Measurements from ENCODE around the gene LGALSL. TPM values are rescaled to one million over a fixed set of nuclear protein-coding genes. Genes with fewer than 3 reads are reported as not detected.

Gene LGALSL
- total RNA-seq, 2 donors from 2014 or later, result 26.4 to 34.8 TPM

DNA sequence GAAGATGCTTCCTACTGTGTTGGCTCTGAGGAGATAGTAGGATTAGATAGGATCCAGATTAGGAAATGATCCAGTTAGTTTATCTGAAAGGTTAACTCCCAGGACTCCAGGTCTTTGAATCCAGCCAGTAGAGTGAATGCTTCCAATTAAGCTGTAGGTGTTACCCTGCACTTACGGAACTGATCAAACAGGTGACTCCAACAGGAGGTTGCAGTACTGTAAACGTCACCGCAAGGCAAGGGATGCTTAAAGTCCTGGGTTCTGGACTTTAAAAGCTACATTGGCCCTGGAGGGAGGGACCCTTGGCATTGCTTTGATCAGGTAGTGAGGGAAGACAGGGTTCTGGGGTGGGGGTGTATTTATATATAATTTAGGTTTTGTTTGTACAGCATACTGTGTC, 5.6 kb downstream of the LGALSL start:
- intact Hi-C loops (cut with DNase I), result no loop called here
- no peaks in the 10 kb centered on the region for H3K36me3 ChIP-seq
- DNase-seq, result no peak
- no peak overlapping the region for H3K9ac ChIP-seq (ENCODE audit: low read depth in 2 of 2, low read length in 2 of 2)
- H3K4me3 ChIP-seq, result no peak overlapping the region
- H3K27ac ChIP-seq, result no peak overlapping the region
- H3K27me3 ChIP-seq, result no peaks in the 10 kb centered on the region
- TF ChIP-seq, protein P1, sequence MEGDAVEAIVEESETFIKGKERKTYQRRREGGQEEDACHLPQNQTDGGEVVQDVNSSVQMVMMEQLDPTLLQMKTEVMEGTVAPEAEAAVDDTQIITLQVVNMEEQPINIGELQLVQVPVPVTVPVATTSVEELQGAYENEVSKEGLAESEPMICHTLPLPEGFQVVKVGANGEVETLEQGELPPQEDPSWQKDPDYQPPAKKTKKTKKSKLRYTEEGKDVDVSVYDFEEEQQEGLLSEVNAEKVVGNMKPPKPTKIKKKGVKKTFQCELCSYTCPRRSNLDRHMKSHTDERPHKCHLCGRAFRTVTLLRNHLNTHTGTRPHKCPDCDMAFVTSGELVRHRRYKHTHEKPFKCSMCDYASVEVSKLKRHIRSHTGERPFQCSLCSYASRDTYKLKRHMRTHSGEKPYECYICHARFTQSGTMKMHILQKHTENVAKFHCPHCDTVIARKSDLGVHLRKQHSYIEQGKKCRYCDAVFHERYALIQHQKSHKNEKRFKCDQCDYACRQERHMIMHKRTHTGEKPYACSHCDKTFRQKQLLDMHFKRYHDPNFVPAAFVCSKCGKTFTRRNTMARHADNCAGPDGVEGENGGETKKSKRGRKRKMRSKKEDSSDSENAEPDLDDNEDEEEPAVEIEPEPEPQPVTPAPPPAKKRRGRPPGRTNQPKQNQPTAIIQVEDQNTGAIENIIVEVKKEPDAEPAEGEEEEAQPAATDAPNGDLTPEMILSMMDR (IDR thresholded peaks at IDR 0.05), result no peak
- peaks cover 6% of the 10 kb centered on the region for H3K4me1 ChIP-seq
- H3K9me3 ChIP-seq, result no peaks in the 10 kb centered on the region

DNA sequence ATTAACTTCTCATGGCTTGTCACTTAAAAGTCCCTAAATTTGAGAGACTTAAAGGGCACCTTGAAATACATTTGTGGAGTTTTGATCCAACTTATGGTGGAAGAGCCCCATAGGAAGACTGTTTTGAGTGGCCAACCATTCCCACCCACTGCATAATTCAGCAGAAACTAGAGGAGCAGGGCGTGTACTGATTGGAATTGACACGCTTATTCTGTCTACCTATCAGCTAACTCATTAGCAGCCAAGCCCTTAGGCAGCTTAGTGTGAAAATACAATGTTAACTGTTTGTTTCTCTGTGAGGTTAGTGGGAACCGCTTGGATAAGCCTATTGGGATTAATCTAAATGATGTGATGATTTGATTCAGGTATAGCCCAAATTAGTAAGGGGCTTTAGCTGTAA, 6.4 kb downstream of the LGALSL start:
- H3K27me3 ChIP-seq, result no peaks in the 10 kb centered on the region
- H3K36me3 ChIP-seq, result no peaks in the 10 kb centered on the region
- no peak overlapping the region for H3K9ac ChIP-seq (ENCODE audit: low read depth in 2 of 2, low read length in 2 of 2)
- no peak for DNase-seq
- intact Hi-C loops (cut with DNase I), result no loop called here
- H3K4me3 ChIP-seq, result no peak overlapping the region
- peaks cover 3% of the 10 kb centered on the region for H3K4me1 ChIP-seq
- no peaks in the 10 kb centered on the region for H3K9me3 ChIP-seq
- H3K27ac ChIP-seq, result no peak overlapping the region
- TF ChIP-seq, protein P1 (IDR thresholded peaks at IDR 0.05), result no peak

DNA sequence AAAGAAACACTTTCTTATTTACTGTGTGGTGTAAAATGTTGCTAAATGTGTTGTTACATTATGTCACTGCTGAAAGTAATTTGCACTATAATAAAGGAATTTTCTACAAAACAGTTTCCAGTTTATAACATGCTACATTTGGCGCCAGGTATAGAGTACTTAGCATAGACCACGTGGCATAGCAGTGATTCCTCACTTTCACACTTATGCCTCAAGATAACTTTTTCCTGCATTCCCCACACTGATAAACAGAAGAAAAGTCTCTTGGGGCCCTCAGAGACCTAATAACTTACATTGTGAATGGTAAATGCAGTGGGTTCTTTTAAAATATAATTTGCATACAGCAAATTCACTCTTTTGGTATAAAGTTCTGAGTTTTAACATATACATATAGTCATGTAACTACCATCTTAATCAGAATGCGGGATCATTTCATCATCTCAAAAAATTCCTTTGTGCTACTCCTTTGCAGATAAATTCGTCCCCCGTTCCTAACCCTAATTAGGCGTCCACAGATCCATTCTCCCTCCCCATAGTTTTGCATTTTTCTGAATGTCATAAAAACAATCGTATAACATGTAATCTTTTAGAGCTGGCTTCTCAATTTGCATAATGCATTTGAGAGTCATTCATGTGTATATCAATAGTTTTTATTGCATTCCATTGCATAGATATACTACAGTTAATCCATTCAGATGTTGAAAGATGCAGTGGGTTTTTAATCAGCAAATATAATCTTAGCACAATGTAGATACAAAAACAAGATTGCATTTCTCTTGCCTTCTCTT, 7.5 kb downstream of the LGALSL start:
- no peak overlapping the region for H3K27ac ChIP-seq
- no peak for DNase-seq
- intact Hi-C loops (cut with DNase I), result no loop called here
- H3K4me1 ChIP-seq, result no peaks in the 10 kb centered on the region
- H3K9me3 ChIP-seq, result no peaks in the 10 kb centered on the region
- no peaks in the 10 kb centered on the region for H3K27me3 ChIP-seq
- H3K4me3 ChIP-seq, result no peak overlapping the region
- H3K36me3 ChIP-seq, result no peaks in the 10 kb centered on the region
- no peak overlapping the region for H3K9ac ChIP-seq (ENCODE audit: low read depth in 2 of 2, low read length in 2 of 2)
- TF ChIP-seq, protein P1 (IDR thresholded peaks at IDR 0.05), result no peak

DNA sequence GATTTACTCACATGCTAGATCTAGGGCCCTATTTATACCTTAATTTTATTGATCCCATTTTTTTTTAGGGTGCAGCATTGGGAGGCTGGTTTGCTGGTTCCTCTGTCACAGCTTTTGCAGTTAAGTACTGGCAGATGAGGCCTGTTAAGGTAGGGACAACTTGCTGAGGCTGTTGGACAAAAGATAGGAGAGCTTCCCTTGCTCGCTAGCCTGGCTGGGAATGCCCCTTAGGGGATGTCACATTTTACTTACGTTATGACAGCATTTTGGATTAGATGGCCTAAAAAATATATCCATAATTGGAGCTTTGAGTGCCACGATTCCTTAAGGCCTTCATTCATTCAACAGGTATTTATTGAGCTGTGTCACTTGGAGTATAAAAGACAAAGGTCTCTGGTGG, 8.2 kb downstream of the LGALSL start:
- Histone ChIP-seq H3K9ac (ENCODE audit: low read depth in 2 of 2, low read length in 2 of 2) (no peak overlapping the region), H3K27ac (no peak overlapping the region), H3K27me3 (no peaks in the 10 kb centered on the region), H3K4me1 (no peaks in the 10 kb centered on the region), H3K36me3 (no peaks in the 10 kb centered on the region), H3K9me3 (no peaks in the 10 kb centered on the region), H3K4me3 (no peak overlapping the region)
- intact Hi-C loops (cut with DNase I), result no loop called here
- no peak for DNase-seq
- TF ChIP-seq, protein P1 (IDR thresholded peaks at IDR 0.05), result no peak

DNA sequence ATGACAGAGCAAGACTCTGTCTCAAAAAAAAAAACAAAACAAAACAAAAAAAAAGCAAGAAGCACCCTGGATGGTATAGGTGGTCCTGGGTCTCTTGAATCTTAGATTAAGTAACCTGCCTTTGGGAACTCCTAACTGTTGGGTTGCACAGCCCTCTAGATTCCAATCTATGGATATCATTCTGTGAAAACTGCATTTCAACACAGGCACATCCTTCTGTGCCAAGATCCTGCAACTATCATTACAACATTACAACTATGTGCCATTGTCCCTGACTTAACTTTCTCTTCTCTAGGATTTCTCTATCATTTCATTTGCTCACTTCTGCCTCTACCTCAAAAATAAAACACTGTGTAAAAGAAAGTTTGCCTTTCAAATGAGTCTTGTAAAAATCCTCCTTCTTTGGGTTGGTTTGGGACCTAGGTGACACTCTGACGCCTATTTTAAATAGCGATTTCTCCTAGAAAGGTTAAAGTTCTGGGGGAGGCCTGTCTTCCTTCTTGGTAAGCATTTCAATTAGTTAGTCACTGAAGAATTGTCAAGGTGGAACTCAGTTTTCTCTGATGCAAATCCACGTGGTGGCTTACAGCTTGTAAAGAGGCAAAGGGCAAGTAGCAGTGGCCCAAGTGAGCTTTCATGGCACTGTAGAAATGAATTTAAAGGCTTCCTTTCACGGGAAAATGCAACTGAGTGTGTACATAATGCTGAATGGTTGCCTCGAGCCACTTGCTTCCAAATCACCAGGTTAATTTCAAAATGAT, 9.2 kb downstream of the LGALSL start:
- intact Hi-C loops (cut with DNase I), result no loop called here
- Histone ChIP-seq H3K36me3 (no peaks in the 10 kb centered on the region), H3K27ac (no peak overlapping the region), H3K4me3 (no peak overlapping the region), H3K9me3 (no peaks in the 10 kb centered on the region), H3K4me1 (no peaks in the 10 kb centered on the region), H3K27me3 (no peaks in the 10 kb centered on the region), H3K9ac (ENCODE audit: low read depth in 2 of 2, low read length in 2 of 2) (no peak overlapping the region)
- no peak for DNase-seq
- TF ChIP-seq, protein P1 (IDR thresholded peaks at IDR 0.05), result no peak

Measured in colonic mucosa (tissue), 4 donors.